HG03135 (cell line): ENCODE results near the gene LRRK1.

ENCODE experiments used
- ATAC-seq: cut with Tn5 transposase; IDR thresholded peaks from one replicate; pipeline ENCODE4 v1.9.1; 2021; ENCODE audit warnings: mild to moderate bottlenecking, moderate library complexity; ENCODE audit not compliant: unreplicated experiment

The LRRK1 gene

DNA sequence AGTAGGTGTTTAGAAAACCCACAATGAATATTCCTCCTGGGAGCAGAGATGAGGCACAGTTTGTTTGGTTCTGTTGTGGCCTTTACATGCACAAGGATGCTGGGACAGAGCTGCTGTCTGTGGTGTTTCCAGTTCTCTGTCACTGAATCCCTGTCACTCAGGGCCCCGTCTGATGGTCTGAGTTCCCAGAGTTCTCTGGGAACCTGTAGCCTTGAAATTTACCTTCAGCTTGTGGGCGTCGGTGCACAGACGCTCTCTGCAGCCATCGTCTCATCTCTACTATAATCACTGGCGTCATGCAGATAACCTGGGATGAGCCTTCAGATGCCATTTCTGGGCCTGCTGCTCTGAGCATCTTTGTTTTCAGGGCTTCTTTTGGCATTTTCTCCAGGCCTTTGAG, 81.9 kb downstream of the LRRK1 start:
- ATAC-seq: no peak

DNA sequence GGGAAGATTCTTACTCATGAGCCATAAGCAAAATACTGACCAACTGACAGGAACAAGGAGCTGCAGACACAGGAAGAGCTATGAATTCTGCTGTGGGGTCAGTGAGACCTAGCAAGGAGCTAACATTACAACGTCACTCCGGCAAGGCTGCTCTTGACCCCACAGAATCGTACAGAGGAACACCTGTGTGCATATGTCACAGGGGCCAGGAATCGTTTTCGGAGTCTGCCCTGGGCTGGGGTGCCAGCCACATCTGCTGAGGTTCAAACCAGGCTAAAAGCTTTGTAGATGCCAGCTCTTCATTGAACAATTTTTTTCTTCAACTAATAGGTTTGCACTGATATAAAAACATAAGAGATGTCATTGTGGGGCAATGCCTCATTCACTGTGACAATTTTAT, 82.6 kb downstream of the LRRK1 start:
- ATAC-seq: no peak

DNA sequence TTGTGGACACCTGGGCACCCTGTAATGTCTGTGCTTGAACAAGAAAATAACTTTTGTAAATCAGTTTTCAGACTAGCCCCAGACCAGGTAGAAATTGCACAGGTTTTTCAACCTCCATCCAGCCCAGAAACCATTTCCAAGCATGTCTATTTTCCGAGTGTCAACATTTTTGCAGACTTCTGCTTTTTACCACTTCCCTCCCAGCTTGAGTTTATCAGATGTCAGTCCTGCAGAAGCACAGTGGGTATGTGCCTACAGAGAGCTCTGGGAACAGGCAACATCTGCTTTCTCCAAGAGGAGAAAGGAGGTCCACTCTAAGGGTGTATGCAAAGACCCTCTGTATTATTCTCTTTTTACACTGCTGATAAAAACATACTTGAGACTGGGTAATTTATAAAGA, 83.9 kb downstream of the LRRK1 start:
- no peak for ATAC-seq

DNA sequence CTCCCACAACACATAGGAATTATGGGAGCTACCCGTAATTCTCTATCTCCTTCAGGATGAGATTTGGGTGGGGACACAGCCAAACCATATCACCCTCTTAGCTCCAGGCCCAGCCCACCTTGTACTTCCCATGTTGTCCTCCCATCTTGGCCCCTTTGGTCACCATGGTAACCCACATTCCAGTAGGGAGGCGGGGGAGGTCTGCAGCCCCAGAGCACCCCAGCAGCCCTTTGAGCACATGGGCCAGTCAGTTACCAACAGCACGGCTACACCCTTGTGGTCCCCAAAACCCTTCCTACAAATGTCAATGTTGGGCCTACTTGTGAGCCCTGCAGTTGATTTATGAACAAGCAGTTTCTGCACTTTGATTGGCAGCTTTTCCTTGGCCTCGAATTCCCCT, 84.5 kb downstream of the LRRK1 start:
- no peak for ATAC-seq

DNA sequence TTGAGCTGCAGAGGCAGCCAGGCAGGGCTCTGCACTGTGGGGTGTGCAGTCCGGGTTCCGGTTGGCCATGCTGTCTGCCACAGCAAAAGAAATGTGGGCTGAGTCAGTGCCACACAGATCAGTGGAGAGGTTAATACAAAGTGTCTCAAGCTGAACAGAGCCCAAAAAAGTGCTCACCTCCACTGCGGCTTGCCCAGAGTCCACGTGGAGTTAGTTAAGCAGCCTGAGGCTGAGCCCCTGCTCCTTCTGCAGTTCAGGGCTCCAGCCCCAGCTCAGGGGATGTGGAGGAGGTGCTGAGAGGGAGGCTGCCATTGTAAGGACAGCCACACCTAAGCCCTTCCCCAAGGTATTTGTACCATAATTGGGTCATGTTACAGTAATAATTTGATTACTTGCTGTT, 85.3 kb downstream of the LRRK1 start:
- ATAC-seq: no peak

DNA sequence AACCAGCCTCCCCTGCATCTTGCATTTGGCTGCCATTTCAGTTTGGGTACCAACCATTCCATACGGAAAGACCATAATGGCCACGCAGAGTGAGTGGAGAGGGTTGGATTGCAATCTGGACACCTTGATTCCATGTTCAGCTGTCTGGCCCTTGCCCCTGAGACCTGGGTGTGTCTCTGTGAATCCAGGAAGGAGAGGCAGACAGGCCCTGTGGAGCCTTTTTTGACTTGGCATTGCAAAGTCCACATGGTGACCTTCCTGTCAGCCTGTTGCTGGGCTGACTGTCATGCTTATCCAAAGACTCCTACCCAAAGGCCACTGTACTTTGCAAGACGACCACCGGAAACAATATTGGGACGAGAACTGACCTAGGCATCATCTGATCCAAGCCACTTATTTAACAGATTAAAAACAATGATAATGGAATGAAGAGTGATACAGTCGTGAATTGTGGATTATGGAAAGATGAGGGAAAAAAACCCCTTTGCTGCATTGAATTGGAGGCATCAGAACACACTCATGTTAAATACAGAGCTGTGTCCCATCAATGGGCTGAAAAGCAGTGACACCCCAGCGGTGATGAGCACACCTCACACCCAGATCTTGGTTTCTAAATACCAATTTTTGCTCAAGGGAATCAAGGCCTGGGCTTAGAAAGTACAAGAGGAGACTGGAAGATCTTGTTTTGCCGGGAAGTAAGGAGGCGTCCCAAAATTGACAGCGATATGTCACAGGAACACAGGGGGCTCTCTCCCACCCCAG, 86.0 kb downstream of the LRRK1 start:
- ATAC-seq: no peak

DNA sequence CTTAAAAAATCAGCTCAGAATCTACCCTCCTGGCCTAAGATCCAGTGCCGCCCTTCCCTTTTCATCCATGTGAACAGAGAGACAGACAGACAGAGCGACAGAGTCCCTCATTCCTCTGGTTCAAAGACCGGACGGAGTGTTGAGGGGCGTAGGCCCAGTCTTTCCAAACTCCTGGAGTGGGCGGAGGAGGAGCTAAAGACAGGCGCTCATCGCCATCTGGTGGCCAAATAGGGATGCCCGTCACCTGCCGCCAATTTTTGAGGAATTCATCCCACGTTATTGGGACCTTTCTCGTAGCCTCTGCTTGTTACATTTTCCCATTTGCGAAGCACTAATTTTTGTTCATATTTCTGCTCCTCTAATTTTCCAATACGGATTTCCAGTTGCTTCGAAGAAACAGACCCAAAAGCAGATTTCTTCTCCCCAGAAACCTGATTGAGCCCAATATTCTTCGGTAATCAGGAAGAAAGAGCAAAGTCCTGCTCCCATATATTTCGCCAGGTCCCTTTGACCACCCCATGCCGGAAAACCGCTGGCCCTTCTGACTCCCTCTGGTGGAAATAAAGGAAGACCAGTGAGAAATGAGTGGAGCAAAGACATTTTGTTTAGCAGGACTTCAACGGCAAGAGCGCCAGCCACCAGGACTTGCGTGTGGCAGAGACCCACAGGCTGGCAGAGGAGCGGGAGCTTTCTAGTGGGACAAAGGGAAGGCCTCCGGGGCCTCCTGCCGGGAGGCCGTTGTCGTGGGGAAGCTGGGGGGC, 88.0 kb downstream of the LRRK1 start:
- peak; percentile 43 for ATAC-seq

DNA sequence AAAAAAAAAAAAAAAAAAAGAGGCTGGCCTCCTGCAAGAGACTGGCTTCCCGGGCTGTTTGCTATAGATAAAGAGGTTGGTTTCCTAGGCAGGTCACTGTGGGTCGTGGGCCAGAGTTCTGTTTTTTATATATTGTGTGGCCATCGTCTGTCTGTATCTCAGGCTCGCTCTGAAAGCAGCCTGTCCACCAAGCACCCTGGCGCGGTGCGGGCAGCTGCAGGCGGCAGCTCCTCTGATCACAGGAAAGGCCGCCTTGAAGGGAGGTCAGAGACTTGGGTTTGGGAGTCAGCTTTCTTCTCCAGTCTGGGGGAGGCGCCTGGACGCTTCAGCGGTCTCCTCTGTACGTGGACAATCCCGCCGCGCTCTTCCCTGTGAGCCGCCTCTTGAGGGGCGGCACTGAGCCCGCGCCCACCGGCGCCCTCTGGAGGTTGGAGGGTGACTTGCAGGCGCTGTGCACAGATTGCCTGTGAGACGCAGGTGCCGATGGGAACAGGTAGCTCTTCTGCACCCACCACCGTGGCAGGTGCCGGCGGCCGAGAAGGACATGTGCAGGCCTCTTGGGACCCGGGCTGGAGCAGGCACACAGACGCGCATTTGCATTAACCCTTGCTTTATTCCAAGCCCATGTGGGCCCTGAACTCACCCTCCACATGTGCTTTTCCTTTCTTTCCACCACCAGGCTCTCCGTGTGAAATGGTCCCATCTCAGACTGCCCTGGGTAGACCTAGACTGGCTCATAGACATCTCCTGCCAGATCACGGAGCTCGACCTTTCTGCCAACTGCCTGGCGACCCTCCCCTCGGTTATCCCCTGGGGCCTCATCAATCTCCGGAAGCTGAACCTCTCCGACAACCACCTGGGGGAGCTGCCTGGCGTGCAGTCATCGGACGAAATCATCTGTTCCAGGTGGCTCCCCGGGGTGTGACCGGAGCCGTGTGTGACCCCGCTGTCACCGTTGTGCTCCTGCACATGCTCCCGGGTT, 89.3 kb downstream of the LRRK1 start:
- peak; percentile 80 for ATAC-seq

DNA sequence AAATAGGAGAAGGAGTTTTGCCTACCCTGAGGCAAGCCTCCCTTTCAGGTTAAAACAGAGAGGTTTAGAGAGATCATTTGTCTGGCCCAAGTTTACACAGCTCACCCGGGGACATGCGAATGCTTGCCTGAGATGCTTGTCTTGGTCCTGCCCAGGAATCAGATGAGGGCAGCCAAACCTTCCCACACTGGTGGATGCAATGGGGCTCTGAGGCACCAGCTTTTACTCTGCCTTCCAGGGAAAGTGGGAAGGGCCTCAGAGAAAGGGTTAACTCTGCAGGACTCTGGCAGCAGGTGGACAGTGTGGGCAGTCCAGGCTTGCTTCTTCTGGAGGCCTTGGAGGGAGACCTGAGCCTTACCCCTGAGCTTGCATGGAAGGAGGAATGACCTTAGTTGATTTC, 90.0 kb downstream of the LRRK1 start:
- ATAC-seq: no peak

DNA sequence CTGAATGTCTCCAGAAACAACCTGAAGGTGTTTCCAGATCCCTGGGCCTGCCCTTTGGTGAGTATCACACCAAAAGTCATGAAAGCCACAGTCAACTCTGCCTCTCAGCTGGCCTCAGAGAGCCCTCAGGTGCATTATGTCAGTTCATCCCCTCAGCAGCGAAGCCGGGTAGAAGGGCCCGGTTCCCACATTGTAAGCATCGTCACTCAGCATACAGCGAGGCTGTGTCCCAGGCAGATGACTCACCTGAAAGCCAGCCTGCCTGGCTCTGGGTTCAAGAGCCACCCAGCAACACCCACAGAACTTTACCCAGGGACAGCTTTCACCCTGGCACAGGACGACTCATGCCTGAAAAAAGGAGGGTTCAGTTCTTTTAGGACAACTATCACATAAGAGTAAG, 91.6 kb downstream of the LRRK1 start:
- ATAC-seq: no peak

DNA sequence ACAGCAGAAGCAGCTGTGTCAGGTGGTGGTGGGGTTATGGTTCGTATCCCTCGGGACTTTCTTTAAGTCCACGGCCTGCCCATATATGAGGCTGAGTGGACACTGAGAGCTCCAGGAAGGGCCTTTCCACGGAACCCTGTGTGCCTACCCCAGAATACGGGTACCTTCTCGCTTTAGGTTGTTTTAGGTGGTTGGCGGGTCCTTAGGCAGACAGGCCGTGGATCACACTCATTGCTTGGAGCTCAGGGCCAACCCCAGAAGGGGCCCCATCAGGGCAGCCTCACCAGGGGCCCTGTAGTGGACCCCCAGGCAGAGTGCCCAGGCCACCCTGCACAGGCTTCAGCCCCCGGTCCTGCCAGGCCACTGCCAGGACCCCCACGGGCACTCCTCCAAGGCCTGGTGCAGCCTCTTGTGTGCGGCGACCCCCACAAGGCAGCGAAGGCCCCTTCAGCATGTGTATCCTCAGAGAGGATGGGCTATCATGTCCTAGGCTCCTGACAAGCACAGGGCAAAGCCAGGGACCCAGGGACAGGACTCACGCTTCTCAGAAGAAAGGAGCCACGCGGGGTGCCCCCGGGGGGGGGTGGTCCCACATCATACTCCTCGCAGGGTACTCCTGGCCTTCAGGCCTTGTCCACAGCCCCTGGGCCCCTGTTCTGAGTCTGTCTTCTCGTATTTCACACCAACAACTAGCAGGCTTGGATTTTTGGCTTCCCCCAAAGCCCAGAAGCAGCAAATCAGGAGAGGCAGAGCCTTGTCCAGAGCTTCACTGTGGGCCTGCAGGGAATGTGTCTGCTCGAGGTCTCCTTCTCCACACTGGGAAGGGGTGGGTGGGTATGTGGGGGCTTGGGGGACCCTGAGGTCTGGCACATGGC, 93.4 kb downstream of the LRRK1 start:
- ATAC-seq: no peak

DNA sequence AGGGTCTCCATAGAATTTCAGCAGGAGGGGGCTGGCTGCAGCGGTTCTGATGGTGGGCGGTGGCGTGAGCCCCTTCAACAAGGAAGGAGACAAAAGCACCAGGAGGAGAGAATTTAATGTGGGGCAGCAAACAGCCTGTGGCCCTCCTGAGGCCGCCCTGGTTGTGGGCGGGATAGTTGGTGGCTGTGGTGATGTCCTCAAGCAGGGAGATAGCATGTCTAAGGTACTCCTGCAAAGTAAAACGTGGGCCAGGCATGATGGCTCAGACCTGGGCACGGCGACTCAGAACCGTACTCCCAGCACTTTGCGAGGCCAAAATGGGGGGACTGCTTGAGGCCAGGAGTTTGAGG, 94.0 kb downstream of the LRRK1 start:
- no peak for ATAC-seq

DNA sequence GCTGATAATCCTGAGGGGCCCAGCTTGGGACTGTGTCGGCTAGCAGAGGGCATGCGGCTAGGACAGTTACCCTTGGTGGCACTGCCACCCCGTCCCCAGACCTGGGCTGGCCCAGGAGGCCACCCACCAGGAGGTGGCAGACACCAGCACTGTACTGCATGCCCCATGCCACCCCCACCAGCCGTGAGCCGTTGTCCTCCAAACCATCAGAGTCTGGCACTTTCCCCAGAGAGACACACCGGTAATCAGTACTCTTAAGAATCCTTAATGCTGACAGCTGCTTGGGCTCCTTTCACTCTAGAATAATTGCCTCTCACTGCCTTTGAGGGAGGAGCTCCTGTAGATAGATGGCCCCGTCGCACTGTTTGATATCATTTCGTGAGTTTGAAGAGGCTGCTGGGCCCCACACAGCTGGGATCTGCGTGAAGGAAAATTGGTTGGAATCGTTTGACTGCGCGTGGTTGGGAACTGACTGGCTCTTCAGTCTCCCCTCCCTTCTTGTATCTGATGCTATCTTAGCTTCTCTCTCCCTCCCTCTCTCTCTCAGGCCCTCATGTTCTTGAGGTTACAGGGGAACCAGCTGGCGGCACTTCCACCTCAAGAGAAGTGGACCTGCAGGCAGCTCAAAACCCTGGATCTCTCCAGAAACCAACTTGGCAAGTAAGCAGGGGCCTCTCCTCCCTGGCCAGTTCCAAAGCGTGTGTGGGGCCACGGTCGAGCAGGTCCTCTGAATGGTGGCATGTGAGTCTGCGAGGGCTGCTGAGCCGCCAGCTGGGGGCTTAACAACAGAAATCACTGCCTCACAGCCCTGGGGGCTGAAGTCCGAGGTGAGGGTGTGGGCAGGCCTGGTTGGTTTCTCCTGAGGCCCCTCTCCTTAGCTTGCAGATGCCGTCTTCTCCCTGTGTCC, 94.9 kb downstream of the LRRK1 start:
- no peak for ATAC-seq

DNA sequence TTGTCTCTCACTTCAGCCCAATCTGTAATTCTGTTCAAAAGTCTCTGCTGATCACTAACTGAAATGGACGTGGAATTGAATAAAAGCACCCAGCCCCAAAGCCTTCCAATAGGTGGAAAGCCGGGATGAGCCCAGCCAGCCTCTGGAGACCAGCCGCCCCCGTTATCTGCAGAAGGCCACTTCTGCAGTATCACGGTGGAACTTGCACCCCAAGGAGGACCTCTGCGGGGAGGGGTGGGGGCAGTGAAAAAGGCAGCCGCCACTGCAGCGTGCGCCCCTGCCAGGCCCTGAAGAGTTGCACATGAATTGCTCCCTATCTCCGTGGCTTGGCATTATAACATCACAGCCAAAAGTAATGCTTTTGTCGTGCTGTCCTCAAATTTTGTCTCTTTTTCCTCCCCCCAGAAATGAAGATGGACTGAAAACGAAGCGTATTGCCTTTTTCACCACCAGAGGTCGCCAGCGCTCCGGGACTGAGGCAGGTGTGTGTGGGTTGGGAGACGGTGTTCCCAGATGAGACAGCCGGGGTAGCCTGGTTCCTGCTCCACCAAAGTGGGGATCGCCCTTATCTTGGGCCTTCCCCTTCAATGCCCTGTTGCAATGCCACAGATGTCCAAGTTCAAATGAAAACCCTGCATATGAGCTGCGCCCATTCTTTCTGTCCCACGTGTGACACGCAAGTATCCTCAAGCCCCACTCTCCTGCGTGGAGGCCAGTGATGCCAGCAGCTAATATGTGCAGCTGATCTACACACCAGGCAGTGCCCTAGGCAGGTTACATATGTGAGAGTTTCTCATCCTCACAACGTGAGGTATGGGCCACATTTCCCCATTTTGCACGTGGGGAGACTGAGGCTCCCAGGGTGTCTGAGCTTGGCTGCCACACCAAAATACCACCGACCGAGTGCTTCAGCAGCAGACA, 96.0 kb downstream of the LRRK1 start:
- ATAC-seq: no peak

DNA sequence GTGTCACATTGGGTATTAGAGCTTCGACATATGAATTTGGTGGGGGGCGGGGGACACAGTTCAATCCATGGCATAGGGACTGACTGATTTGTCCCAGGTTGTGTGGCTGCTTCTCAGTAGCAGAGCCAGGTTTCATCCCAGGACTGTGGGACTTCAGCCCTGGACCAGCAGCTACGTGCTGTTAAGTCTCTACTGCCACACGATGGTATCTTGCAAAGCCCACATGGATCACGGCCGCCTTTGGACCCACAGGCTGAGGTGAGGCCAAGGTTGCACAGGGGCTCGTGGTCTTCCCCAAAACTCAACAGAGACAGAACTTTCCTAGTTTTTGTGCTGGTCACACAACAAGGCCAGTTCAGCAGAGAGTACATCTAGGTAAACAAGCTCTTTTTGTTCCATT, 97.4 kb downstream of the LRRK1 start:
- ATAC-seq: no peak

DNA sequence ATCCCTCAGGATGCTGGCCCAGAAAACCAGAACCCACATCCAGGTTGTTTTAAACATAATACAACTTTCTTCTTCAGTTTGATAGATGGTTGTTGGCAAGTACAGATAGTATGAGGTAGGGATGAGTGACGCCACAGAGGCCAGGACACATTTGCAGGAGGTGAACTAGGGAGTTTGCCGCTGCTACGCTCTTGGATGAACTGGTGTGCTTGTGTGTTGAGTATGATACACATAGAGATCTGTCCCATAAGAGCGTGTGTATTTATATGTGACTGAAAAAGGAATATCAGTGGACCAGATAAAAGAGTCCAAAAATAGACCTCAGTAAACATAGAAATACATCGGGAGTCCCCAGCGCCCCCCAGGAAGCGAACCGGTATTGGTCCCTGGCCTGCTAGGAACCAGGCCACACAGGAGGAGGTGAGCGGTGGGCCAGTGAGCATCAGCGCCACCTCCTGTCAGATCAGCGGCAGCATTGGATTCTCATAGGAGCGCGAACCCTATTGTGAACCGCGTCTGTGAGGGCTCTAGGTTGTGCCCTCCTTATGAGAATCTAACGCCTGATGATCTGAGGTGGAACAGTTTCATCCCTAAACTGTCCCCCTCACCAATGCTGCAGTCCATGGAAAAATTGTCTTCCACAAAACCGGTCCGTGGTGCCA, 98.1 kb downstream of the LRRK1 start:
- ATAC-seq: no peak

DNA sequence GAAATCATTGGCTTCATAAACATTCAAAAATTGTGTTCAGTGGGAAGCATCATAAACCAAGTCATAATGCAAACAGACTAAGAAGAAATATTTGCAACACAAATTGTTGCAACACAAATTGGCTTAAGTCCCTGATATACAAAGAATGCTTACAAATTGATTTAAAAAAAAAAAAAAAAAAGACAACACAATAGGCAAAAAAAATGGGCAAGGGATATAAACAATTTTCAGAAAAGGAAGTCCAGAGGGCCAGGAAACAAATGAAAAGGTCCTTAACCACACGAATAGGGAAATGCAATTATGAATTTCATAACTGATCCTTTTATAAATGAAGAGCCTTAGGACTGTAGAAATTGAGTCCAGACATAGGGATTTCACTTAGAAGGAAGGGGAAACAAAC, 98.9 kb downstream of the LRRK1 start:
- no peak for ATAC-seq

DNA sequence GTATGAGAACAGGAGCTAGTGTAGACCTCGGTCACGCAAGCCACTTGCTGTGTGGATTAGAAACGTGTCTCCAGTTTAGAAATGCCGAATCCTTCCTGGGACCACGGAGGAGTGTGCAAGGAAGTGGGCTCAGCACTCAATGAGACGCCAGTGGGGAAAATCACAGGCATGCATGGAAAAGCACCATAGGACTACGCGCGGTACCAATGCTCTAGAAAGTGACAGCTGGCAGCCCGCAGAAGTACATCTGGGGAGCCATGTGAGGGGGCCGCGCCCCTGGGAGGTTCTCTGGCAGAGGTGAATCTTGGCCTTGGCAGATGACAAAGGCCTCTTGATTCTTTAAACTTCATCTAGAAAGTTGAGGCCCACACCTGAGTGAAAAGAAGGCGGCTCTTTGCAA, 99.3 kb downstream of the LRRK1 start:
- no peak for ATAC-seq
